ENCODE data around the gene LOC101059915.

DNA sequence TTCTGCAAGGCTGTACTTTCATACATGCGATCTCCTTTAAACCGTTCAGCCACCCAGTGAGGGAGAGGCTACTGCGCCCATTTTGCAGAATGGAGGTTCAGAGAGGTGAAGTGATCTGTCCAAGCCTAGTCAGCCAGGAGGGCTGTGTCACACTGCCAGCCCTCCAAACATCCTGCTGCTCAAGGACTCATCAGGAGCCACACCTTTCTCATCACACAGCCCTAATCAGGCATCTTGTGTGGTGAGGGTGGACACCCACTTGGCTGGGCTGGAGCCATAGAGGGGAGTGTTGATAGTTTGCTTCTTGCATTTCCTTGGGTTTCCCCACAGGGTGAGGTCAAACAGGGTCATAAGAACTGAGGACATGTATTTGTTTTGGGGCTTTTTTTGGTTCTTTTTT is 43.6 kb upstream of the LOC101059915 start:
- no peak for TF ChIP-seq CTCF (IDR thresholded peaks at IDR 0.05)
- no peak for TF ChIP-seq POLR2AphosphoS5 (IDR thresholded peaks at IDR 0.05)
